DOHH2 (cell line): ENCODE measurements around the gene DERL3.

Experiments
- EZH2phosphoT487 ChIP-seq: fragments of 200-600 bp; sonication (generic); IDR thresholded peaks from 2 replicates; pipeline ENCODE4 v1.6.1; 2017; ENCODE audit warnings: borderline replicate concordance, mild to moderate bottlenecking, antibody characterized with exemption, low read length, moderate library complexity, mixed read lengths
- TF ChIP-seq, protein P1 (sequence below): fragments of 200-600 bp; sonication (generic); IDR thresholded peaks from one replicate; pipeline ENCODE4 v1.5.1; 2014; ENCODE audit warnings: antibody characterized with exemption, mild to moderate bottlenecking, low read depth, low read length; ENCODE audit not compliant: poor library complexity, severe bottlenecking

DNA sequence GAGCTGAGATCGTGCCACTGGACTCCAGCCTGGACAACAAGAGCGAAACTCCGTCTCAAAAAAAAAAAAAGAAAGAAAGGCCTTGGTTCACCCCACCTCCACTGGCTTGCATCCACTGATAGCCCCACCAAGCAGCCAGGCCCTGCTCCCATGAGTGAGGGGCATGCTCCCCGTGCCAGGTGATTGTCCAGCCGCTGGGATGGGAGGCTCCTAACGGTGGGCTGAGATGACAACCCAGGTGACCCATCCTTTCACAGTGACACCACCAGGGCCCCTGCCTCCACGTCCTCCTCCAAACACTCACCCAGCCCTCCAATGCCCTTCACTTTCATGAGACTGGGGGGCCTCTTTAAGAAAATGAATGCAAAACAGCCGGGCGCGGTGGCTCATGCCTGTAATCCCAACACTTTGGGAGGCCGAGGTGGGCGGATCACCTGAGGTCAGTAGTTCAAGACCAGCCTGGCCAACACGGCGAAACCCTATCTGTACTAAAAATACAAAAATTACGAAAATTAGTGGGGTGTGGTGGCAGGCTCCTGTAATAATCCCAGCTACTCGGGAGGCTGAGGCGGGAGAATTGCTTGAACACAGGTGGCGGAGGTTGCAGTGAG, 8.6 kb upstream of the DERL3 start:
- TF ChIP-seq, protein P1, sequence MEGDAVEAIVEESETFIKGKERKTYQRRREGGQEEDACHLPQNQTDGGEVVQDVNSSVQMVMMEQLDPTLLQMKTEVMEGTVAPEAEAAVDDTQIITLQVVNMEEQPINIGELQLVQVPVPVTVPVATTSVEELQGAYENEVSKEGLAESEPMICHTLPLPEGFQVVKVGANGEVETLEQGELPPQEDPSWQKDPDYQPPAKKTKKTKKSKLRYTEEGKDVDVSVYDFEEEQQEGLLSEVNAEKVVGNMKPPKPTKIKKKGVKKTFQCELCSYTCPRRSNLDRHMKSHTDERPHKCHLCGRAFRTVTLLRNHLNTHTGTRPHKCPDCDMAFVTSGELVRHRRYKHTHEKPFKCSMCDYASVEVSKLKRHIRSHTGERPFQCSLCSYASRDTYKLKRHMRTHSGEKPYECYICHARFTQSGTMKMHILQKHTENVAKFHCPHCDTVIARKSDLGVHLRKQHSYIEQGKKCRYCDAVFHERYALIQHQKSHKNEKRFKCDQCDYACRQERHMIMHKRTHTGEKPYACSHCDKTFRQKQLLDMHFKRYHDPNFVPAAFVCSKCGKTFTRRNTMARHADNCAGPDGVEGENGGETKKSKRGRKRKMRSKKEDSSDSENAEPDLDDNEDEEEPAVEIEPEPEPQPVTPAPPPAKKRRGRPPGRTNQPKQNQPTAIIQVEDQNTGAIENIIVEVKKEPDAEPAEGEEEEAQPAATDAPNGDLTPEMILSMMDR = no peak
- TF ChIP-seq EZH2phosphoT487 = no peak
